ENCODE measurements around the gene OR2T5.
"Not testable (repeated sequence)": the region's sequence is repeated elsewhere in the genome, so short reads cannot be mapped to it uniquely, and the experiment has no call there.

OR2T5 gene, protein sequence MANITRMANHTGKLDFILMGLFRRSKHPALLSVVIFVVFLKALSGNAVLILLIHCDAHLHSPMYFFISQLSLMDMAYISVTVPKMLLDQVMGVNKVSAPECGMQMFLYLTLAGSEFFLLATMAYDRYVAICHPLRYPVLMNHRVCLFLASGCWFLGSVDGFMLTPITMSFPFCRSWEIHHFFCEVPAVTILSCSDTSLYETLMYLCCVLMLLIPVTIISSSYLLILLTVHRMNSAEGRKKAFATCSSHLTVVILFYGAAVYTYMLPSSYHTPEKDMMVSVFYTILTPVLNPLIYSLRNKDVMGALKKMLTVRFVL

DNA sequence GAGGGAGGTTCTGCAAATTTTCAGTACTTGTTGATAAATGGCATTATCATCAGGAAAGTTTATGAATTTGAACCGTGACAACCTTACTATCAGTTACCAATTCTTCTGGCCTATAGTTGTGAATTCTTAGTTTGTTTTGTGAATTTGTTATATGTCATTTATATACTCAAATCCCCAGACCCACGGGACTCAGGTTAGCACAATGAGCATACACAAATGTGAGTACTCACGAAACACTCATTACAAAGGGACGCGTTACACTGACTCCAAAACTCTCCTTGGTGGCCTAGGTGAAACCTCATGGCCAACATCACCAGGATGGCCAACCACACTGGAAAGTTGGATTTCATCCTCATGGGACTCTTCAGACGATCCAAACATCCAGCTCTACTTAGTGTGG, at the start of gene OR2T5:
Gene OR2T5 (plus strand): TSS at position 301 of the 400 bp plus-strand sequence. CDS start 0 bp downstream, at position 301.
- H3K36me3 ChIP-seq (ENCODE audit: insufficient read depth, low read length); H3K9ac ChIP-seq (ENCODE audit: low read depth, low read length); H3K9me3 ChIP-seq (ENCODE audit: control insufficient read depth, insufficient read depth, low read length); H3K4me1 ChIP-seq (ENCODE audit: insufficient read depth, low read length): not testable (repeated sequence)

DNA sequence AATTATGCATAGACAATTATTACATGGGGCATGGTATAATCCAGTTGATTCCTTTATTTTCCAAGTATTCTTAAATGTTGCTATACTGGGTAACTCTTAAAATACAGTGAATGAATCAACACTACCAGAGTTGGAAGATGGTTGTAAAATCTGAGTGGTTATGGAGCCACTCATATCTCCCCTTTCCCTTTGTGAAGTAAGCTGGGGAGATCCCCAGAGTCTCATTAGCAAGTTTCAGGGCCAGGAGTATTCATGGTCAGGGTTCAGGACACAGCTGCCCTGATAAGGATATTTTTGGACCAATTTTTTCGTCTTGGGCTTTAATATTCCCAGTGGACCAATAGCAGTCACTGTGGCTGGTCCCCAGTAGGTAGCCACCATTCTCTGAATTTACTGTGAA, 49.7 kb upstream of the OR2T5 start:
- not testable (repeated sequence) for H3K9ac ChIP-seq (ENCODE audit: low read depth, low read length); H3K36me3 ChIP-seq (ENCODE audit: insufficient read depth, low read length); H3K4me1 ChIP-seq (ENCODE audit: insufficient read depth, low read length); H3K9me3 ChIP-seq (ENCODE audit: control insufficient read depth, insufficient read depth, low read length)

DNA sequence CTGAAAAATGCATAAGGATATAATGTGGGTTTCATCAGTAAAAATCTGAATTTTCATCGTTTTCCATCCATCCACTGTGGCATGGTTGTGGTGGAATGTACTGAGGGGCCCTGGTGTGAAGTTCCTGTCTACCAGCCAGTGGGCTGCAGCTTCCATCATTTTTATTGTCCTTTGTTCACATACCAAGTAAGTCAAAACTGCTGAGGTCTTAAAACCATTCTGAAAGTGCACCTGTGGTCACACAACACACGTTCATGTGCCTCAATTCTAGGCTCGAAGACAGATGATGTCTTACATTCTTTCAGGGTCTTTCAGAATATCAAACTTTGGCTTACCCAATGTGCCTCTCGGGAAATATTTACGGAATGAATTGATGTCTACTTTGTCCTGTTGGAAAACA, 49.1 kb upstream of the OR2T5 start:
- not testable (repeated sequence) for H3K9me3 ChIP-seq (ENCODE audit: control insufficient read depth, insufficient read depth, low read length); H3K4me1 ChIP-seq (ENCODE audit: insufficient read depth, low read length); H3K9ac ChIP-seq (ENCODE audit: low read depth, low read length); H3K36me3 ChIP-seq (ENCODE audit: insufficient read depth, low read length)

DNA sequence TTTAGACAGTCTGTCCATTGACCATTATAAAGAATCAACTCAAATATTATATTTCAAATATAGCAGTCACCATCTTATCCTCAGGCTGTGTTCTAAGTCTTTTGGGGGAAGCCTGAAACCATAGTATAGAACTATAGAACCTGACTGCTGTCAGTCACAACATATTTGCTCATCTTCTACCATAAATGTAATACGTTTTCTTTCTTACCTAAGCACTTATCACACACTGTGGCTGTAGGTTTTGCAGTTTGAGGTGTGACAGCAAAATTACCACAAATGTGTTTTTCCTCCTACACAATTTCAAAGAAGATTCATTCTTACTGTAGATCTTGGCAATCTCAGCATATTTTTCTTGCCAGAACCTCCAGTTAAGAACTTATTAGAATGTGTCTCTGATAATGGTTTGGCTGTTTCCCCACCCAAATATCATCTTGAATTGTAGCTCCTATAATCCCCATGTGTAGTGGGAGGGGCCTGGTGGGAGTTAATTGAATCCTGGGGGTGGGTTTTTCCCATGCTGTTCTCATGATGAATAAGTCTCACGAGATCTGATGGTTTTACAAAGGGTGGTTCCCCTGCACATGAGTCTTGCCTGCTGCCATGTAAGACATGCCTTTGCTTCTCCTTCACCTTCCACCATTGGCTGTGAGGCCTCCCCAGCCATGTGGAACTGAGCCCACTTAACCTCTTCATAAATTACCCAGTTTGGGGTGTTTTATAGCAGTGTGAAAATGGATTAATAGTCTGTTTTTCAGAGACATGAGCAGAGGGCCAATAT, 45.7 kb upstream of the OR2T5 start:
- H3K9me3 ChIP-seq (ENCODE audit: control insufficient read depth, insufficient read depth, low read length); H3K4me1 ChIP-seq (ENCODE audit: insufficient read depth, low read length); H3K9ac ChIP-seq (ENCODE audit: low read depth, low read length); H3K36me3 ChIP-seq (ENCODE audit: insufficient read depth, low read length): not testable (repeated sequence)

DNA sequence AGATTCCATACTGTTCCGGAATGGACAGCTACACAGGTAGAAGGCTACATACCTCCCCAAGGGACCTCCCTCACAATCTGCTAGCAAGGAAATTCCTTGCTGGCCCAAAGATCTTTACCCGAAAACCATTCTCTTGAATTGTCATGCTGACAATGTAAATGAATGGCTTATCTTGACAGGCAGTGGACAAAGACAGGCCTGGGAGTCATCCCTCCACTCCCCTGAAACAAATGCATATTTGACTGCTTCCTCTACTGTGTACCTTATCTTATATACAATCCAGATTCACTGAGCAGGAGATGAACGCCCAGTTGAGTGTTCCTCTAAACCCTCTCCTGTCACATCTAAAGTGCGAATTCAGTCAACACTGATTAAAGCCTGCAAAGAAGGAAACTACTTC, 43.8 kb upstream of the OR2T5 start:
- not testable (repeated sequence) for H3K9ac ChIP-seq (ENCODE audit: low read depth, low read length); H3K9me3 ChIP-seq (ENCODE audit: control insufficient read depth, insufficient read depth, low read length); H3K4me1 ChIP-seq (ENCODE audit: insufficient read depth, low read length); H3K36me3 ChIP-seq (ENCODE audit: insufficient read depth, low read length)

DNA sequence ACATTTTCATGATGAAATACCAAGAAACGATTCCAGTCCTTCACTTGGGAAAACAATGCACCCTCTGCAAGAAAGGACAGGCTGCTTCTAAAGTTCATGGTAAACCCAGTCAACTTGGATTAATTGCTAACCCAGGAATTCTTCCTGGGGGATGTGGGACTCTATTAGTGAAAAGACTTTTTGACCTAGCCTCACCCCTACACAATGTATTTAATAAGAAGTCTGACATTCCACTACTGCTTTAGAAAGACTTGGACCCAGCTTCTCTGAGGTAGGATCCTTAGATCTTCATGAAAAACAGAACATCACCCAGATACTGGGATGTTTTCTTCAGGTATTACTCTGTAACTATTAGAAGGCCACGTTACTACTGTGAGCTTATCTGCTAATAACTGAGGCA, 43.0 kb upstream of the OR2T5 start, which contains the start of gene OR2T2:
Gene OR2T2 (plus strand): TSS at position 239 of the 400 bp plus-strand sequence. CDS start 7,161 bp downstream, outside the sequence.
- not testable (repeated sequence) for H3K9me3 ChIP-seq (ENCODE audit: control insufficient read depth, insufficient read depth, low read length); H3K4me1 ChIP-seq (ENCODE audit: insufficient read depth, low read length); H3K9ac ChIP-seq (ENCODE audit: low read depth, low read length); H3K36me3 ChIP-seq (ENCODE audit: insufficient read depth, low read length)

DNA sequence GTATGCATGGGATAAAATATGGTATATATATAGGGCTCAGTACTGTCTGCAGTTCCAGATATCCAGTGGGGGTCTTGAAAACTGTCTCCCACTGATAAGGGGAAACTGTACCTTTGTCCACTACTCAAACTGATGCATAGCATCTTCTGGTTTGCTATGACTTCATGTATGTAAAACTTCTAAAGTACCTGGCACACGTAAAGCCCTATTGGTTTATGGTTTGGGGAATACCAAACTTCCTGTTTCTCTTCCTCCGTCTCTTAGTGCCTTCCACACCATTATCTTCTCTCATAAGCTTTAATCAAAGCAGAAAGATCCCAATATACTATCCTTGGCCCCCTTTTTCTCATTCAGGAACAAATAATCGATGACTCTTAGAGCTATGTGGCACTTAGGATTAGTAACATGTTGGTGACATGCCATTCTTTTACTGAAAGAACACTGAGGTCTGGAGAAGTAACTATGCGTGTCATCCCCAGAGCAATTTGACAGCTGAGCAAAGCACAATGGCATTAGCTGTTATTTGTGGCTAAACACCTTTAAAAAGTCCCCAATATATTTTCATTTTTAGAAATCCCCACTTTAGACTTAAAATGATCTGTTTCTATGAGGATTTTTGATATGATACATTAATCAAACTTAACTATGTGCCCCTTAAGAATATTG, 39.8 kb upstream of the OR2T5 start:
- not testable (repeated sequence) for H3K9me3 ChIP-seq (ENCODE audit: control insufficient read depth, insufficient read depth, low read length); H3K9ac ChIP-seq (ENCODE audit: low read depth, low read length); H3K36me3 ChIP-seq (ENCODE audit: insufficient read depth, low read length); H3K4me1 ChIP-seq (ENCODE audit: insufficient read depth, low read length)

DNA sequence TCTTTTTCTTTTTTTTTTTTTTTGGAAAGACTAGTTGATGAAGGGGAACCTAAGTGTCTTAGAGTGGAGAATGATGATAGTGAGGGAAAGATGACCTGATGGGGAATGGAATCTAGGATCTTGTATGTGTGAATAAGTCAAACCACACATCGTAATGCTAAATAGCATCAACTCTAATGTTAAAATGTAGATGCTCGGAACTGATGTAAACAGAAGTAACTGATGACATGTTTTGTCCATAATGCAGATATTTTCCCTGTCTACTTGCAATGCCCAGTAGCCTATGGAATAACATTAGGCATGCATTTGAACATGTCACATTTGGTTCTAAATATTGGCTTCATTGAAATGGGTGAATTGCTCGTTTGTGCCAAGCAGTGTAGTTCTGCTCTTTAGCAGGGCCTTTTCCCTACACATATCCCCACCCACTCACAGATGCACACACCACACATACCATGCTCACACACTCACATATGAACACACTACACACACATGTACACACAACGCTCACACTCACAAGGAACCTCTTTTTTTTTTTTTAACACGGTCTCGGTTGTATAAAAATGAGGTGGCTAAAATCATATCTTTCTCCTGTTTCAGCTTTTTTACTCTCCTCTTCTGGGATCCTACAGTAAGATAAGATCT, 38.4 kb upstream of the OR2T5 start:
- not testable (repeated sequence) for H3K4me1 ChIP-seq (ENCODE audit: insufficient read depth, low read length)

DNA sequence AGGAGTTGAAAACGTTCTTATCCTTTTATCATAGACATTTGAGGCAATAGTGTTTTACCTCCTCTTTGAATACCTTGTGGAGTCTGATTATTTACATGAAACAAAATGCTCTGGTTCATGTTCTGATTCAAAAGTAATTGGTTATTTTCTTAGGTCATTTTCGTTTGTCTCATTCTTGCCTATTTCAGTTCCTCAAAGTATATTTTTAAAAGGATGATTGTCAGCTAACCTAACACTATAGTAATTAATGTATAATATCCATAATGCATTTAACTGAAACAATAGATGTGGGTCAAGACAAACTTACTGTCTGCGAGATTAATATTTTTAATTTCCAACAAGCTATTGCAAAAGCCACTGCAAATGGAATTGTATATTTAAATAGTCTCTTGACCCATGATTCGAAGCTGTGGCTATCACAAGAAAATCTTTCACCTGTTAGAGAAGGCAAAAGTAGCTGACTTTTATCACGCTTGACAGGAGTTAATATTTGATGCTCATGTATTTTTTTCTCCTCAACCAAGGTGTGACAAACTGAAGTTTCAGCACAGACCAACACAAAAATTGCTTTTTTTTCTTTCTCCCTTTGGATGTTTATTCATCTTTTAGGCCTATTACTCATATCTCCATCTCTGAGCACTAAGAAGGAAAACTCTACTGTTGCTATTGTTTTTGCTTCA, 37.8 kb upstream of the OR2T5 start:
- H3K9ac ChIP-seq (ENCODE audit: low read depth, low read length); H3K36me3 ChIP-seq (ENCODE audit: insufficient read depth, low read length); H3K9me3 ChIP-seq (ENCODE audit: control insufficient read depth, insufficient read depth, low read length); H3K4me1 ChIP-seq (ENCODE audit: insufficient read depth, low read length): not testable (repeated sequence)

More for the DNA sequence above, 38.4 kb upstream of the OR2T5 start:
- H3K9ac ChIP-seq (ENCODE audit: low read depth, low read length); H3K9me3 ChIP-seq (ENCODE audit: control insufficient read depth, insufficient read depth, low read length); H3K36me3 ChIP-seq (ENCODE audit: insufficient read depth, low read length): not testable (repeated sequence)

DNA sequence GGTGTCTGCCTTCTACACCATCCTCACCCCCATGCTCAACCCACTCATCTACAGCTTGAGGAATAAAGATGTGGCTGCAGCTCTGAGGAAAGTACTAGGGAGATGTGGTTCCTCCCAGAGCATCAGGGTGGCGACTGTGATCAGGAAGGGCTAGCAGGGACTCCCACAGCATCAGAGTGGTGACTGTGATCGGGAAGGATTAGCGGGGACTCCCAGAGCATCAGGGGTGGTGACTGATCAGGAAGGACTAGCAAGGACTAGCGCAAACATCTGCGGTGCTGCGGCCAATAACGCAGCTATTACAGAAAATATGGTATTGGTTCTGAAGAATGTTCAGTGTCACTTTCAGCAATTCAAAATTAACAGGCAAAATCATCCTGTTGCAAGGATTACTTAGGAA, 34.8 kb upstream of the OR2T5 start:
- not testable (repeated sequence) for H3K9me3 ChIP-seq (ENCODE audit: control insufficient read depth, insufficient read depth, low read length); H3K9ac ChIP-seq (ENCODE audit: low read depth, low read length); H3K4me1 ChIP-seq (ENCODE audit: insufficient read depth, low read length); H3K36me3 ChIP-seq (ENCODE audit: insufficient read depth, low read length)

DNA sequence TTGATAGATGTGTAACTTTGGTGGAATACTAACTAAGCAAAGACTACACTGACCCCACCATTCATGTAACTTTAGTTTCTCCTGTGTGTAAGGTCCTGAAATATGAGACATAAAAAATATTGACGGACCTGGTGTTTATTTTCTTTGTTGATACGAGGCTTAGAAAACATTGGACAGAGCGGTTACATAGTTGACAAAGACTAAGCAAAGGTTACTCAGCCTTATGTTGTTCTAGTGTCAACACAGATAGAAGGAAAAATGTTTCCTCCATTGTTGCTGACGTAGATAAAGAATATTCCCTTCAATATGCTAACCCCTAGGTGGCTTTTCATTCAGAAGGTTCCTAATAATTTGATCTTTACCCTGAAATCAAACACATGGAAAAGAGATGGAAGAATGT, 33.3 kb upstream of the OR2T5 start:
- H3K36me3 ChIP-seq (ENCODE audit: insufficient read depth, low read length); H3K9me3 ChIP-seq (ENCODE audit: control insufficient read depth, insufficient read depth, low read length); H3K9ac ChIP-seq (ENCODE audit: low read depth, low read length); H3K4me1 ChIP-seq (ENCODE audit: insufficient read depth, low read length): not testable (repeated sequence)

DNA sequence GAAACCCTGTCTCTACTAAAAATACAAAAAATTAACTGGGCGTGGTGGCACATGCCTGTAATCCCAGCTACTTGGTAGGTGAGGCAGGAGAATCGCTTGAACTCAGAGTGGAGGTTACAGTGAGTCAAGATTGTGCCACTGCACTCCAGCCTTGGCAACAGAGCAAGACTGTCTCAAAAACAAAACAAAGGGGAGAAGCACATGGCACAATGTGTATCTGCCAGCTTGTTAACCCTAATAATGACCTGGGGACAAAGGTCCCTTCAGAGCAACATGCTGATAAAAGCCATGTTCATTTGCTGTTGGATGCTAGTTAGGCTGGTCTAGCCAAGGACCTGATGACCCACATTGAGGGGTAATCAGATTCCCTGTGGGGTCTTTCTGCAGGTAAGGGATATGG, 31.8 kb upstream of the OR2T5 start:
- not testable (repeated sequence) for H3K4me1 ChIP-seq (ENCODE audit: insufficient read depth, low read length); H3K9me3 ChIP-seq (ENCODE audit: control insufficient read depth, insufficient read depth, low read length); H3K9ac ChIP-seq (ENCODE audit: low read depth, low read length); H3K36me3 ChIP-seq (ENCODE audit: insufficient read depth, low read length)

DNA sequence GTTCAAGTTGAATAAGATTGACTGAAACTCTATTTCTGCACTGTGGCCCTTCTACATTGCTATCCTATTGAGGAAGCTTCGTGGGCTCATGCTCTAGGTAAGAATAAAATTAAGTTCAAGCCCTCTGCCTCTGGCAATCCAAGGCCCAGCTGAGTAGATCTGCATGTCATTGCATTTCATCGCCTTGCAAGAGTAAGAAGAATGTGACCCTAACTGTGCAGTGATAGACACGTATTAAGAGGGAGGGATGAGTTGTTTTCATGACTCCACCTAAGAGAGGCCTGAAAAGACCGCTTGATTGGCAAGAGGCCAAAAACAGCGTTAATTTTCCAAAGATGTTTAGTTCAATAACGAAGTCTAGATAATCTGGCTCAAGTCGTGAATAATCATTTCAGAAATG, 29.3 kb upstream of the OR2T5 start:
- H3K9ac ChIP-seq (ENCODE audit: low read depth, low read length); H3K9me3 ChIP-seq (ENCODE audit: control insufficient read depth, insufficient read depth, low read length); H3K4me1 ChIP-seq (ENCODE audit: insufficient read depth, low read length): not testable (repeated sequence)

DNA sequence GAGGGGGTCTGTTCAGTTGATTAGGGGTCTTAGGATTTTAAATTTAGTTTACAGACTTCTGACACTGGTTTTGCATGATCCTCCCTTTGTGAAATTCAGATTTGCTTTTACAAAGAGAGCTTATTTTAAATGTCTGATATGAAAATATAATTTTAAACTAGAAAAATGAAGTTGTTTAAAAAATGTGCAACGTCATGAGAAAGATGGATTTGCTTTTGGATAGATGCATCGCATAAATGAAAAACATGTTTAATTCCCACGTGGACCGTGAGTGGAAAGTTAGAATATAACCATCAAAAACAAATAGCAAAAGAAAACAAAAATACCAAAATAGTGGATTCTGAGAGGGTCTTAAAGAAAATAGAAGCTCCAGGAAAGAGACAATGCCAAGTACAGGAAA, 17.2 kb upstream of the OR2T5 start:
- Histone ChIP-seq H3K4me1 (ENCODE audit: insufficient read depth, low read length) (no peaks in the 10 kb centered on the region), H3K9ac (ENCODE audit: low read depth, low read length) (no peak overlapping the region), H3K36me3 (ENCODE audit: insufficient read depth, low read length) (no peaks in the 10 kb centered on the region), H3K9me3 (ENCODE audit: control insufficient read depth, insufficient read depth, low read length) (no peaks in the 10 kb centered on the region)

More for the DNA sequence above, 29.3 kb upstream of the OR2T5 start:
- H3K36me3 ChIP-seq (ENCODE audit: insufficient read depth, low read length), result not testable (repeated sequence)

Measured in ES-I3 (cell line).